ENCODE measurements around the gene NPEPPS. TPM values are rescaled to one million over a fixed set of nuclear protein-coding genes. Genes with fewer than 3 reads are reported as not detected.

NPEPPS gene
- polyA plus RNA-seq, 1 donor from 2014 or later, result 45.0 TPM

DNA sequence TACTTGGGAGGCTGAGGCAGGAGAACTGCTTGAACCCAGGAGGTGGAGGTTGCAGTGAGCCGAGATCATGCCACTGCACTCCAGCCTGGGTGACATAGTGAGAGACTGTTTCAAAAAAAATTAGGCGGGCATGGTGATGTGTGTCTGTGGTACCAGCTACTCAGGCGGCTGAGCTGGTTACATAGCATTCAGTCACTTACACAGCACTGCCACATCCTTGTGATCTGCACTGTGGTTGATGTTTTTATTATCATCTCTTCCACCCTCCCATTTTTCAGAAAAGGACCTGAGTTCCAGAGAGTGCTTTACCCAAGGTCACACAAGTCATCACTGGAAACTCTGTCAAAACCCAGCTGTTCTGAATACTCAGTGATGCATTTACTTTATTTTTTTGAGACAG is 104.0 kb downstream of the NPEPPS start:
- Mint-ChIP-seq H3K27ac (no peak overlapping the region), H3K36me3 (no peaks in the 10 kb centered on the region), H3K27me3 (no peaks in the 10 kb centered on the region), H3K4me1 (no peaks in the 10 kb centered on the region), H3K4me3 (no peak overlapping the region), H3K9me3 (no peaks in the 10 kb centered on the region)

- H3K27ac Mint-ChIP-seq, result no peak overlapping the region
- no peaks in the 10 kb centered on the region for H3K9me3 Mint-ChIP-seq
- peaks cover 0 to under 1% (median 0%) of the 10 kb centered on the region in 3 donors for H3K4me1 Mint-ChIP-seq
- H3K27me3 Mint-ChIP-seq, result no peaks in the 10 kb centered on the region
- no peaks in the 10 kb centered on the region for H3K36me3 Mint-ChIP-seq
- H3K4me3 Mint-ChIP-seq, result no peak overlapping the region
Measured at GRCh38 chr17:47635734-47636133, 104.8 kb downstream of the NPEPPS start.

- H3K27me3 Mint-ChIP-seq, result no peaks in the 10 kb centered on the region
Measured at GRCh38 chr17:47636273-47637030, 105.5 kb downstream of the NPEPPS start.

GRCh38 chr17:47638903-47639302 is 108.0 kb downstream of the NPEPPS start:
- no peak overlapping the region for H3K27ac Mint-ChIP-seq
- H3K9me3 Mint-ChIP-seq, result no peaks in the 10 kb centered on the region
- H3K36me3 Mint-ChIP-seq, result no peaks in the 10 kb centered on the region
- no peaks in the 10 kb centered on the region for H3K27me3 Mint-ChIP-seq
- H3K4me3 Mint-ChIP-seq, result no peak overlapping the region
- peaks cover 0 to 7% (median 0%) of the 10 kb centered on the region in 3 donors for H3K4me1 Mint-ChIP-seq

More at GRCh38 chr17:47636273-47637030, 105.5 kb downstream of the NPEPPS start:
- H3K9me3 Mint-ChIP-seq, result no peaks in the 10 kb centered on the region
- no peak overlapping the region for H3K4me3 Mint-ChIP-seq
- H3K4me1 Mint-ChIP-seq, result peaks cover 0 to 5% (median 0%) of the 10 kb centered on the region in 3 donors
- no peaks in the 10 kb centered on the region for H3K36me3 Mint-ChIP-seq
- no peak overlapping the region for H3K27ac Mint-ChIP-seq

DNA sequence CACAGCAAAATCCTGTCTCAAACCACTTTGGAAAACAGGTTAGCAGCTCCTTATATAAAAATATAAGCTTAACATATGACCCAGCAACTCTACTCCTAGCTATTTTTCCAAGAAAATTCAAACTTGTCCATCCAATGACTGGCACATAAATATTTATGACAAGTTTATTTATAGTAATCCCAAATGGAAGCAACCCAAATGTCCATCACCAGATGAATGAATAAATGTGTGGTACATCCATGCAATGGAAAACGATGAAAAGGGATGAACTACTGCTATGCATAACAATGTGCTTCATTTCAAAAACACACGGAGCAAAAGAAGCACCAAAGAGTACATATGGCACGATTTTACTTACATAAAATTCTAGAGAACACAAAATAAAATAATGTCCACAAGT is 109.2 kb downstream of the NPEPPS start:
- Mint-ChIP-seq H3K4me3 (no peak overlapping the region), H3K27ac (no peak overlapping the region), H3K27me3 (no peaks in the 10 kb centered on the region), H3K36me3 (no peaks in the 10 kb centered on the region), H3K4me1 (peaks cover 0 to 7% (median 1%) of the 10 kb centered on the region in 3 donors), H3K9me3 (no peaks in the 10 kb centered on the region)

GRCh38 chr17:47641202-47641601 is 110.3 kb downstream of the NPEPPS start:
- Mint-ChIP-seq H3K9me3 (no peaks in the 10 kb centered on the region), H3K27me3 (no peaks in the 10 kb centered on the region), H3K36me3 (no peaks in the 10 kb centered on the region), H3K4me1 (peaks cover 0 to 7% (median 1%) of the 10 kb centered on the region in 3 donors), H3K27ac (peak overlapping the region in 1 of 3 donors; percentile 50), H3K4me3 (no peak overlapping the region)

DNA sequence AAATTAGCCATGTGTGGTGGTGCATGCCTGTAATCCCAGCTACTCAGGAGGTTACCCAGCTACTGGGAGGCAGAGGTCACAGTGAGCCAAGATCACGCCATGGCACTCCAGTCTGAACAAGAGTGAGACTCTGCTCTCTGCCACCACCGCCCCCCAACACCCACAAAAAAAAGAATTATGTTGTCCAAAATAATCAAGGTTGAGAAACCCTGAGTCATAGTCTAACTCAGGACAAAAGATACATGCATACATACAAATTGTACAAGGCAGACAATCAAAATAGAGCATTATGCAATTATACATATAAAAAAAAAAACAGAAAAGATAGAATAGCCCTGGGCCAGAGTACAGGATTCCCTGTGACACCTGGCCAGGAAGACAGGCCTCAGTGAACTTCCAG is 112.2 kb downstream of the NPEPPS start:
- Mint-ChIP-seq H3K27me3 (no peaks in the 10 kb centered on the region), H3K4me1 (peaks cover 0 to 7% (median 1%) of the 10 kb centered on the region in 3 donors), H3K9me3 (no peaks in the 10 kb centered on the region), H3K36me3 (no peaks in the 10 kb centered on the region), H3K4me3 (no peak overlapping the region), H3K27ac (no peak overlapping the region)

GRCh38 chr17:47644324-47644723 is 113.4 kb downstream of the NPEPPS start:
- no peak overlapping the region for H3K4me3 Mint-ChIP-seq
- no peaks in the 10 kb centered on the region for H3K36me3 Mint-ChIP-seq
- H3K27ac Mint-ChIP-seq, result no peak overlapping the region
- H3K9me3 Mint-ChIP-seq, result no peaks in the 10 kb centered on the region
- H3K27me3 Mint-ChIP-seq, result no peaks in the 10 kb centered on the region
- peaks cover 5 to 11% (median 5%) of the 10 kb centered on the region in 3 donors for H3K4me1 Mint-ChIP-seq

DNA sequence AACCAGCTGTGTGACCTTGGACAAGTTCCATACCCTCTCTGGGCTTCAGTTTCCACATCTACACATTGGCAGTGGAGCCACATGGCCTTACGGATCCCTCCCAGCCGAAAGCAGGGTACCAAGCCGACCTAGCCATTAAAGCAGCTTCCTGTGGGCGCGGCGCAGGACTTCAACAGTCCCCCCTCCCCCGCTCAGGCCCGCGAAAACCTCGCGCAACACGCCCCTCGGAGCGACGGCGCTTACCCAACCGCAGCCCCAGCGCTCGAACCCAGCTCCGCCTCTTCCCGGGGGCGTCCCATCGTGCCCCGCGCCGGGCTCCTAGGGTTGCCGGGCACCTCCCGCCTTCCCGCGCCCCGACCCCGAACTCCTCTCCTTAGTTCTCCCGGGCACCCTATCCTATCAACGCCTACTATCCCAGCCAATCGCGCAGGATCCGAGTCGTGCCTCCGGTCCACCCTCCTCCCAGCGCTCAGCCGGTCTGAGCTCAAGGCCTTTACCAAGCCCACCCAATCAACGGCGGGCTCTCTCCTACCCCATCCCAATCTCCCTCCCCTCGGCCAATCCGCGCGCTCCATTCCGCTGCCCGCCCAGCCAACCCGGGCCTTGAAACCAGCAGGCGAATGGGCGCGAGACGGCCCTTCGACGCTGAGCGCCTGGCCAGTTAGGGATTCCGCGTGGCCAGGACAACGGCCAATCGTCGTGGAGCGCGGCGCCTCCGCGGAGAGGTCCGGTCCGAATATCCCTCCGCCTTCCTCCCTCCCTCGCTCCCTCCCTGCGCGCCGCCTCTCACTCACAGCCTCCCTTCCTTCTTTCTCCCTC is 118.5 kb downstream of the NPEPPS start, which contains the start of gene KPNB1:
TSS of gene KPNB1 (plus strand) at position 767 of the 819 bp plus-strand sequence. CDS start 326 bp downstream, outside the sequence.
- Mint-ChIP-seq H3K27me3 (no peaks in the 10 kb centered on the region), H3K27ac (peak within 1 kb of the TSS; percentile 83 to 98 (median 97)), H3K4me1 (peaks cover 21 to 31% (median 30%) of the 10 kb centered on the region in 3 donors), H3K4me3 (peak within 1 kb of the TSS; percentile 96 to 100 (median 97)), H3K9me3 (no peaks in the 10 kb centered on the region), H3K36me3 (no peaks in the 10 kb centered on the region)

- Mint-ChIP-seq H3K4me1 (peaks cover 26 to 37% (median 36%) of the 10 kb centered on the region in 3 donors), H3K9me3 (no peaks in the 10 kb centered on the region), H3K27ac (peak overlapping the region; percentile 83 to 98 (median 97)), H3K36me3 (no peaks in the 10 kb centered on the region), H3K4me3 (peak overlapping the region; percentile 91 to 100 (median 97)), H3K27me3 (no peaks in the 10 kb centered on the region)
Measured at GRCh38 chr17:47649972-47650524, 119.1 kb downstream of the NPEPPS start.

GRCh38 chr17:47650525-47651522 is 119.9 kb downstream of the NPEPPS start:
- no peaks in the 10 kb centered on the region for H3K36me3 Mint-ChIP-seq
- H3K27ac Mint-ChIP-seq, result peak overlapping the region; percentile 83 to 94 (median 93)
- H3K4me3 Mint-ChIP-seq, result peak overlapping the region; percentile 95 to 97 (median 96)
- H3K27me3 Mint-ChIP-seq, result no peaks in the 10 kb centered on the region
- H3K4me1 Mint-ChIP-seq, result peaks cover 32 to 45% (median 43%) of the 10 kb centered on the region in 3 donors
- H3K9me3 Mint-ChIP-seq, result no peaks in the 10 kb centered on the region

DNA sequence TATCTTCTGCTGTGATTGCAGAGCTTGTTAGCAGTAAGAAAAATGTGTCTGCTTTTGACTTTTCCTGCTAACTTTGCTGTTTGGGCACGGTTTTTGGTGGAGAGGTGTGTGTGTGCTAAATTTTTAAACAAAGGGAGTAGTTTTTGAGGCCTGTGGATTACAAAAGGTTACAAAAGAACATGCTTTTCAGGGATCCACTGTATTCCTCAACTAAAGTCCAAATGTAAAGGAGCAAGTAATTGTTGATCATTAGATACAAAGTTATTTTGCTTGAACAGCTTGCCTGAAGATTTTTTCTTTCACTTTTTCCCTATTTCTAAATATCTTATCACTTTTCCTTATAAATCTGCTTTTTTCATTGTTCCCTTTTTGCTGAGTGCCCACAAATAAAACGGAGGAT is 120.8 kb downstream of the NPEPPS start:
- Mint-ChIP-seq H3K9me3 (no peaks in the 10 kb centered on the region), H3K4me1 (peaks cover 32 to 46% (median 44%) of the 10 kb centered on the region in 3 donors), H3K27me3 (no peaks in the 10 kb centered on the region), H3K4me3 (peak overlapping the region in 3 of 4 donors; percentile 66 to 96 (median 95)), H3K27ac (peak overlapping the region in 1 of 3 donors; percentile 83), H3K36me3 (no peaks in the 10 kb centered on the region)

GRCh38 chr17:47652570-47652969 is 121.7 kb downstream of the NPEPPS start:
- Mint-ChIP-seq H3K4me1 (peaks cover 34 to 46% (median 46%) of the 10 kb centered on the region in 3 donors), H3K27ac (peak overlapping the region in 1 of 3 donors; percentile 83), H3K36me3 (no peaks in the 10 kb centered on the region), H3K27me3 (no peaks in the 10 kb centered on the region), H3K4me3 (peak overlapping the region in 3 of 4 donors; percentile 28 to 96 (median 66)), H3K9me3 (no peaks in the 10 kb centered on the region)

GRCh38 chr17:47653442-47653841 is 122.5 kb downstream of the NPEPPS start:
- H3K27ac Mint-ChIP-seq, result no peak overlapping the region
- H3K9me3 Mint-ChIP-seq, result no peaks in the 10 kb centered on the region
- H3K36me3 Mint-ChIP-seq, result no peaks in the 10 kb centered on the region
- H3K27me3 Mint-ChIP-seq, result no peaks in the 10 kb centered on the region
- H3K4me3 Mint-ChIP-seq, result peak overlapping the region in 1 of 4 donors; percentile 61
- peaks cover 37 to 49% (median 48%) of the 10 kb centered on the region in 3 donors for H3K4me1 Mint-ChIP-seq
